Trophoblast cell (in vitro differentiated cells and primary cell): Measurements from ENCODE around the gene EML6.

Experiments
- DNase-seq, 2 donors: peaks; one replicate each; pipeline ENCODE4 v3.0.0-alpha.2; 2016
- H2AFZ ChIP-seq: 2 replicates; pipeline ENCODE4 v1.6.1; 2013; ENCODE audit warnings: low read length, moderate library complexity, mild to moderate bottlenecking; ENCODE audit not compliant: insufficient read depth, poor library complexity
- H2AK5ac ChIP-seq: 2 replicates; pipeline ENCODE4 v1.6.1; 2013; ENCODE audit warnings: mild to moderate bottlenecking, low read length
- H2BK120ac ChIP-seq: 2 replicates; pipeline ENCODE4 v1.6.1; 2013; ENCODE audit warnings: low read length, mild to moderate bottlenecking, moderate library complexity; ENCODE audit not compliant: insufficient read depth, poor library complexity
- H2BK12ac ChIP-seq: 2 replicates; pipeline ENCODE4 v1.6.1; 2013; ENCODE audit warnings: mild to moderate bottlenecking, low read length, moderate library complexity
- H2BK5ac ChIP-seq: 2 replicates; pipeline ENCODE4 v1.6.1; 2013; ENCODE audit warnings: low read length, low read depth, moderate library complexity, mild to moderate bottlenecking; ENCODE audit not compliant: poor library complexity
- H3K14ac ChIP-seq: 2 replicates; pipeline ENCODE4 v1.6.1; 2013; ENCODE audit warnings: mild to moderate bottlenecking, low read length
- H3K18ac ChIP-seq: 2 replicates; pipeline ENCODE4 v1.6.1; 2013; ENCODE audit warnings: mild to moderate bottlenecking, low read length
- H3K23ac ChIP-seq: 2 replicates; pipeline ENCODE4 v1.6.1; 2013; ENCODE audit warnings: low read length
- H3K27ac ChIP-seq: 2 replicates; pipeline ENCODE4 v1.5.1; 2013; ENCODE audit warnings: low read depth, mild to moderate bottlenecking, inconsistent platforms, low read length, moderate library complexity
- H3K27me3 ChIP-seq: 2 replicates; pipeline ENCODE4 v1.6.1; 2013; ENCODE audit warnings: inconsistent platforms, mild to moderate bottlenecking, low read length, moderate library complexity; ENCODE audit not compliant: insufficient read depth
- H3K36me3 ChIP-seq, 2 experiments: 1 replicate in 1 of 2; 2 replicates in 1 of 2; pipeline ENCODE4 v1.6.1; 2013; ENCODE audit warnings: low read length in 2 of 2, mild to moderate bottlenecking in 2 of 2, moderate library complexity in 1 of 2; ENCODE audit not compliant: insufficient read depth in 2 of 2, control insufficient read depth in 1 of 2
- H3K4ac ChIP-seq: 2 replicates; pipeline ENCODE4 v1.6.1; 2013; ENCODE audit warnings: low read depth, mild to moderate bottlenecking, low read length, moderate library complexity
- H3K4me1 ChIP-seq, 2 experiments: 1 replicate in 1 of 2; 2 replicates in 1 of 2; pipeline ENCODE4 v1.6.1; 2013; ENCODE audit warnings: low read length in 2 of 2, mild to moderate bottlenecking in 2 of 2, moderate library complexity in 1 of 2; ENCODE audit not compliant: insufficient read depth in 2 of 2, control insufficient read depth in 1 of 2
- H3K4me2 ChIP-seq: 2 replicates; pipeline ENCODE4 v1.6.1; 2013; ENCODE audit warnings: inconsistent platforms, mild to moderate bottlenecking, low read length, moderate library complexity
- H3K4me3 ChIP-seq: 2 replicates; pipeline ENCODE4 v1.5.1; 2013; ENCODE audit warnings: mild to moderate bottlenecking, low read depth, low read length, inconsistent platforms
- H3K79me1 ChIP-seq: one replicate; pipeline ENCODE4 v1.6.1; 2013; ENCODE audit warnings: low read length
- H3K79me2 ChIP-seq: 2 replicates; pipeline ENCODE4 v1.6.1; 2013; ENCODE audit warnings: low read length, mild to moderate bottlenecking; ENCODE audit not compliant: control insufficient read depth, insufficient read depth, poor library complexity
- H3K9ac ChIP-seq: 2 replicates; pipeline ENCODE4 v1.6.1; 2013; ENCODE audit warnings: mild to moderate bottlenecking, low read length
- H3K9me3 ChIP-seq: 2 replicates; pipeline ENCODE4 v1.6.1; 2013; ENCODE audit warnings: low read depth, mild to moderate bottlenecking, control low read depth, inconsistent platforms, low read length; ENCODE audit not compliant: insufficient read depth
- H4K12ac ChIP-seq: 2 replicates; pipeline ENCODE4 v1.6.1; 2013; ENCODE audit warnings: low read depth, mild to moderate bottlenecking, low read length, moderate library complexity
- H4K8ac ChIP-seq: 2 replicates; pipeline ENCODE4 v1.6.1; 2013; ENCODE audit warnings: low read depth, mild to moderate bottlenecking, low read length, moderate library complexity
- H4K91ac ChIP-seq: one replicate; pipeline ENCODE4 v1.6.1; 2013; ENCODE audit warnings: low read depth, mild to moderate bottlenecking, low read length, moderate library complexity
- WGBS: extraction: QIAGEN DNeasy Blood & Tissue Kit; methylation state at CpG from one replicate; pipeline ENCODE4 v1.1.7; 2013; ENCODE audit warnings: missing lambda C conversion rate; ENCODE audit not compliant: insufficient read length, insufficient coverage; ENCODE audit errors: extremely low coverage; 5-methylcytosine and 5-hydroxymethylcytosine counted together

The EML6 gene

GRCh38 chr2:54928719-54929118 lies 205.3 kb downstream of the EML6 start:
- no peak overlapping the region for H3K9ac ChIP-seq
- H4K12ac ChIP-seq, result no peak overlapping the region
- no peak overlapping the region for H2AK5ac ChIP-seq
- no peak overlapping the region for H3K4me2 ChIP-seq
- H3K4me3 ChIP-seq, result no peak overlapping the region
- no peak overlapping the region for H3K4ac ChIP-seq
- no peaks in the 10 kb centered on the region for H3K79me1 ChIP-seq
- no peaks in the 10 kb centered on the region for H3K79me2 ChIP-seq
- H3K36me3 ChIP-seq, result no peaks in the 10 kb centered on the region
- H3K27ac ChIP-seq, result no peak overlapping the region
- no peak overlapping the region for H2BK12ac ChIP-seq
- no peaks in the 10 kb centered on the region for H3K9me3 ChIP-seq
- no peak overlapping the region for H3K18ac ChIP-seq
- no peak for DNase-seq
- no peaks in the 10 kb centered on the region for H3K27me3 ChIP-seq
- no peak overlapping the region for H2AFZ ChIP-seq
- H3K23ac ChIP-seq, result no peak overlapping the region
- H2BK120ac ChIP-seq, result no peak overlapping the region
- WGBS, result no CpG with 5 or more reads among the region's 4 CpGs
- H2BK5ac ChIP-seq, result no peak overlapping the region
- no peak overlapping the region for H4K91ac ChIP-seq
- H3K14ac ChIP-seq, result no peak overlapping the region
- no peak overlapping the region for H4K8ac ChIP-seq
- no peaks in the 10 kb centered on the region for H3K4me1 ChIP-seq

DNA sequence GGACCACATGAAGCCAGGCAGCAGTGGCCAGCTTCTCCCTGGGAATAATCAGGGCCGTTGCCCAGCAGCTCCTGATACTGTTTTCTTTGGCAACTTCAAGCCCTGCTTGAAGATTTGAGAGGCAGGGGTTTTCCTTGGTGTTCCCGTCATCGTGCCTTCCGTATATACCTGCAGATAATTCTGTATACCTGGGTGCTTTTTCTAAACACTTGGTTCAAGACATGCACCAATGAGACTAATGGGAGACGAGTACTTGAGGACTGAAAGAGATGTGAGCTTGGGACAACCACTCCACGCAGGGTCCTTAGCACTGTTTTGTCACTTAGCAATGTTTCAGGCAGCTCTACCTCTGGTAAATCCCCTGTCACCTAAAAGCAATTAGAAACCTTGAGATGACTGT lies 208.0 kb downstream of the EML6 start:
- no peak overlapping the region for H3K9ac ChIP-seq
- H3K23ac ChIP-seq, result no peak overlapping the region
- H2BK12ac ChIP-seq, result no peak overlapping the region
- no peak overlapping the region for H3K18ac ChIP-seq
- no peak overlapping the region for H4K8ac ChIP-seq
- no peak overlapping the region for H2AK5ac ChIP-seq
- H3K4me3 ChIP-seq, result no peak overlapping the region
- H2BK120ac ChIP-seq, result no peak overlapping the region
- H4K12ac ChIP-seq, result no peak overlapping the region
- H3K4ac ChIP-seq, result no peak overlapping the region
- H3K4me1 ChIP-seq, result no peaks in the 10 kb centered on the region
- no peaks in the 10 kb centered on the region for H3K27me3 ChIP-seq
- H3K9me3 ChIP-seq, result no peaks in the 10 kb centered on the region
- no peak overlapping the region for H3K4me2 ChIP-seq
- H4K91ac ChIP-seq, result no peak overlapping the region
- H3K36me3 ChIP-seq, result no peaks in the 10 kb centered on the region
- H3K14ac ChIP-seq, result no peak overlapping the region
- H3K79me1 ChIP-seq, result no peaks in the 10 kb centered on the region
- H2AFZ ChIP-seq, result no peak overlapping the region
- WGBS, result no CpG with 5 or more reads among the region's 6 CpGs
- H2BK5ac ChIP-seq, result no peak overlapping the region
- no peak for DNase-seq
- H3K27ac ChIP-seq, result no peak overlapping the region
- H3K79me2 ChIP-seq, result no peaks in the 10 kb centered on the region

- Histone ChIP-seq H2BK120ac (no peak overlapping the region), H3K79me1 (no peaks in the 10 kb centered on the region), H2AK5ac (no peak overlapping the region), H2BK5ac (no peak overlapping the region), H3K4ac (no peak overlapping the region), H3K18ac (no peak overlapping the region), H3K4me1 (no peaks in the 10 kb centered on the region), H3K36me3 (no peaks in the 10 kb centered on the region), H4K8ac (no peak overlapping the region), H4K91ac (no peak overlapping the region), H3K14ac (no peak overlapping the region), H3K4me2 (no peak overlapping the region), H3K9me3 (peaks cover 4% of the 10 kb centered on the region), H3K9ac (no peak overlapping the region), H4K12ac (no peak overlapping the region), H3K23ac (no peak overlapping the region), H2BK12ac (no peak overlapping the region), H3K27ac (no peak overlapping the region), H2AFZ (no peak overlapping the region), H3K27me3 (no peaks in the 10 kb centered on the region), H3K79me2 (no peaks in the 10 kb centered on the region), H3K4me3 (no peak overlapping the region)
- WGBS, result no CpG with 5 or more reads among the region's 4 CpGs
- DNase-seq, result no peak
These were observed 211.9 kb downstream of the EML6 start for GRCh38 chr2:54935389-54935788.

DNA sequence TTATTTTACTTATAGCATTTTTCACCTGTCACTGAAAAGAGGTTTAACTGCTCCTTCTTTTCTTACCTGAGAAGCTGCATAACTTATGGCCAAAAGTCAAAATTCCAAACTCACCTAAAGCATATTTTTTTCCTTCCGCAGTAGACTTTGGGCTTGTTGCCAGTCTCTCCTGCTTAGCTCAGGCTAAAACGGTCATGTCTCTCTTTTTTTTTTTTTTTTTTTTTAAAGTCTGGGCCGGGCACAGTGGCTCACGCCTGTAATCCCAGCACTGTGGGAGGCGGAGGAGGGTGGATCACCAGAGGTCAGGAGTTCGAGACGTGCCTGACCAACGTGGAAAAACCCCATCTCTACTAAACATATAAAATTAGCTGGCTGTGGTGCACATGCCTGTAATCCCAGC lies 213.3 kb downstream of the EML6 start:
- WGBS, result no CpG with 5 or more reads among the region's 8 CpGs
- no peak overlapping the region for H2AFZ ChIP-seq
- DNase-seq, result no peak
- no peak overlapping the region for H2BK120ac ChIP-seq
- no peak overlapping the region for H4K8ac ChIP-seq
- H4K12ac ChIP-seq, result no peak overlapping the region
- H3K4me1 ChIP-seq, result no peaks in the 10 kb centered on the region
- H2AK5ac ChIP-seq, result no peak overlapping the region
- H3K4me3 ChIP-seq, result no peak overlapping the region
- H3K14ac ChIP-seq, result no peak overlapping the region
- H3K27ac ChIP-seq, result no peak overlapping the region
- no peak overlapping the region for H3K23ac ChIP-seq
- no peaks in the 10 kb centered on the region for H3K79me2 ChIP-seq
- H3K4ac ChIP-seq, result no peak overlapping the region
- no peak overlapping the region for H3K9ac ChIP-seq
- H2BK12ac ChIP-seq, result no peak overlapping the region
- H4K91ac ChIP-seq, result no peak overlapping the region
- no peak overlapping the region for H2BK5ac ChIP-seq
- H3K36me3 ChIP-seq, result no peaks in the 10 kb centered on the region
- H3K27me3 ChIP-seq, result no peaks in the 10 kb centered on the region
- no peak overlapping the region for H3K18ac ChIP-seq
- H3K9me3 ChIP-seq, result peaks cover 4% of the 10 kb centered on the region
- H3K79me1 ChIP-seq, result no peaks in the 10 kb centered on the region
- no peak overlapping the region for H3K4me2 ChIP-seq
